Astrocyte (in vitro differentiated cells and primary cell): ENCODE measurements around the gene FAIM. TPM values are rescaled to one million over a fixed set of nuclear protein-coding genes. Genes with fewer than 3 reads are reported as not detected.
"Not testable (repeated sequence)": the region's sequence is repeated elsewhere in the genome, so short reads cannot be mapped to it uniquely, and the experiment has no call there.

Experiments
- DNase-seq: peaks from one replicate; pipeline ENCODE4 v3.0.0-alpha.2; 2010; ENCODE audit warnings: low read depth
- FAIRE-seq: peaks from 2 replicates; lab custom pipeline; 2011; peaks lifted over from hg19 to GRCh38; lab: Jason Lieb, UNC
- H2AFZ ChIP-seq: 2 replicates; pipeline ENCODE4 v1.6.0; 2012; ENCODE audit warnings: low read depth, low read length, inconsistent platforms
- H3K27ac ChIP-seq: 2 replicates; pipeline ENCODE4 v1.5.1; 2011; ENCODE audit warnings: low read depth, low read length, inconsistent platforms
- H3K27me3 ChIP-seq: 2 replicates; pipeline ENCODE4 v1.6.0; 2011; ENCODE audit warnings: low read length, inconsistent platforms; ENCODE audit not compliant: insufficient read depth
- H3K36me3 ChIP-seq: 2 replicates; pipeline ENCODE4 v1.5.1; 2011; ENCODE audit warnings: low read length, inconsistent platforms; ENCODE audit not compliant: insufficient read depth
- H3K4me1 ChIP-seq: 2 replicates; pipeline ENCODE4 v1.5.1; 2011; ENCODE audit warnings: low read length, inconsistent platforms; ENCODE audit not compliant: insufficient read depth
- H3K4me2 ChIP-seq: 2 replicates; pipeline ENCODE4 v1.6.0; 2012; ENCODE audit warnings: low read length, inconsistent platforms
- H3K4me3 ChIP-seq: 2 replicates; pipeline ENCODE4 v1.5.1; 2011; ENCODE audit warnings: low read depth, mild to moderate bottlenecking, low read length, inconsistent platforms; ENCODE audit not compliant: insufficient read depth
- H3K79me2 ChIP-seq: 2 replicates; pipeline ENCODE4 v1.6.0; 2012; ENCODE audit warnings: mild to moderate bottlenecking, low read length, inconsistent platforms; ENCODE audit not compliant: insufficient read depth
- H3K9ac ChIP-seq: 2 replicates; pipeline ENCODE4 v1.6.0; 2012; ENCODE audit warnings: mild to moderate bottlenecking, low read length, inconsistent platforms
- H3K9me3 ChIP-seq: 2 replicates; pipeline ENCODE4 v1.5.1; 2012; ENCODE audit warnings: low read depth, mild to moderate bottlenecking, low read length, inconsistent platforms; ENCODE audit not compliant: insufficient read depth
- H4K20me1 ChIP-seq: 2 replicates; pipeline ENCODE4 v1.6.0; 2012; ENCODE audit warnings: low read length, inconsistent platforms; ENCODE audit not compliant: insufficient read depth
- H3K27ac Mint-ChIP-seq: one replicate; pipeline ENCODE4 v1.8.0; 2021; ENCODE audit warnings: mild to moderate bottlenecking, mixed read lengths; ENCODE audit not compliant: unreplicated experiment
- H3K27me3 Mint-ChIP-seq: one replicate; pipeline ENCODE4 v1.8.0; 2021; ENCODE audit warnings: low read depth, mixed read lengths; ENCODE audit not compliant: unreplicated experiment
- H3K36me3 Mint-ChIP-seq: one replicate; pipeline ENCODE4 v1.8.0; 2021; ENCODE audit warnings: low read depth, mixed read lengths; ENCODE audit not compliant: unreplicated experiment
- H3K4me1 Mint-ChIP-seq: one replicate; pipeline ENCODE4 v1.8.0; 2021; ENCODE audit warnings: low read depth, mixed read lengths; ENCODE audit not compliant: unreplicated experiment
- H3K4me3 Mint-ChIP-seq: one replicate; pipeline ENCODE4 v1.8.0; 2021; ENCODE audit warnings: mild to moderate bottlenecking, moderate library complexity, mixed read lengths; ENCODE audit not compliant: unreplicated experiment
- H3K9me3 Mint-ChIP-seq: one replicate; pipeline ENCODE4 v1.8.0; 2021; ENCODE audit warnings: mild to moderate bottlenecking, mixed read lengths; ENCODE audit not compliant: unreplicated experiment
- EZH2 ChIP-seq: IDR thresholded peaks from 2 replicates; pipeline ENCODE4 v1.6.1; 2012; ENCODE audit warnings: mild to moderate bottlenecking, low read length, inconsistent platforms; ENCODE audit not compliant: insufficient read depth
- total RNA-seq: library from RNA; stranded (reverse); gene quantifications from 2 replicates; pipeline ENCODE4 v1.2.1, GENCODE V29; 2021
- TF ChIP-seq, protein P1 (sequence below): IDR thresholded peaks from 2 replicates; pipeline ENCODE4 v1.5.1; 2011; ENCODE audit warnings: low read depth, mild to moderate bottlenecking, inconsistent platforms, low read length, moderate library complexity; ENCODE audit not compliant: insufficient read depth

The FAIM gene
- total RNA-seq, 1 donor from 2014 or later: 8.3 TPM

DNA sequence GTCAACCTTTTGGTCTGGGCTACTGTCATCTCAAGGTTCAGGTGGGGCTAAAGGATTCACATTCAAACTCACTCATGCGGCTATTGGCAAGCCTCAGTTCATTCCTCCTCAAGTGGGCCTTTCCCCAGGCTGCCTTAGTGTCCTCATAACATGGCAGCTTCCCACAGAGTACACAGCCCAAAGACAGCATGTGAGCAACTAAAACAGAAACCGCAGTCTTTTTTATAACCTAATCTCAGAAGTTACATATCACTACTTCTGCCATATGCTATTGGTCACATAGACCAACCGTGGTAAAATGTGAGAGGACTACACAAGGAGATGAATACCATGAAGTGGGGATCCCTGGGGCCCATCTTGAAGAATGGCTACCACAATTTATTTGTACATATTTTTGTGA, 10.0 kb upstream of the FAIM start:
- H3K4me3 Mint-ChIP-seq: no peak overlapping the region
- Histone ChIP-seq H3K36me3 (no peaks in the 10 kb centered on the region), H2AFZ (no peak overlapping the region), H3K4me1 (peaks cover 3% of the 10 kb centered on the region), H3K4me2 (no peak overlapping the region), H4K20me1 (no peaks in the 10 kb centered on the region), H3K4me3 (no peak overlapping the region), H3K27ac (no peak overlapping the region), H3K9me3 (no peaks in the 10 kb centered on the region), H3K9ac (no peak overlapping the region), H3K79me2 (no peaks in the 10 kb centered on the region), H3K27me3 (no peaks in the 10 kb centered on the region)
- H3K27me3 Mint-ChIP-seq: peaks cover 1% of the 10 kb centered on the region
- FAIRE-seq (no peak), DNase-seq (no peak)
- peaks cover 8% of the 10 kb centered on the region for H3K9me3 Mint-ChIP-seq
- H3K27ac Mint-ChIP-seq: no peak overlapping the region
- TF ChIP-seq, protein P1, sequence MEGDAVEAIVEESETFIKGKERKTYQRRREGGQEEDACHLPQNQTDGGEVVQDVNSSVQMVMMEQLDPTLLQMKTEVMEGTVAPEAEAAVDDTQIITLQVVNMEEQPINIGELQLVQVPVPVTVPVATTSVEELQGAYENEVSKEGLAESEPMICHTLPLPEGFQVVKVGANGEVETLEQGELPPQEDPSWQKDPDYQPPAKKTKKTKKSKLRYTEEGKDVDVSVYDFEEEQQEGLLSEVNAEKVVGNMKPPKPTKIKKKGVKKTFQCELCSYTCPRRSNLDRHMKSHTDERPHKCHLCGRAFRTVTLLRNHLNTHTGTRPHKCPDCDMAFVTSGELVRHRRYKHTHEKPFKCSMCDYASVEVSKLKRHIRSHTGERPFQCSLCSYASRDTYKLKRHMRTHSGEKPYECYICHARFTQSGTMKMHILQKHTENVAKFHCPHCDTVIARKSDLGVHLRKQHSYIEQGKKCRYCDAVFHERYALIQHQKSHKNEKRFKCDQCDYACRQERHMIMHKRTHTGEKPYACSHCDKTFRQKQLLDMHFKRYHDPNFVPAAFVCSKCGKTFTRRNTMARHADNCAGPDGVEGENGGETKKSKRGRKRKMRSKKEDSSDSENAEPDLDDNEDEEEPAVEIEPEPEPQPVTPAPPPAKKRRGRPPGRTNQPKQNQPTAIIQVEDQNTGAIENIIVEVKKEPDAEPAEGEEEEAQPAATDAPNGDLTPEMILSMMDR: no peak
- no peak for TF ChIP-seq EZH2
- peaks cover 3% of the 10 kb centered on the region for H3K4me1 Mint-ChIP-seq
- no peaks in the 10 kb centered on the region for H3K36me3 Mint-ChIP-seq

DNA sequence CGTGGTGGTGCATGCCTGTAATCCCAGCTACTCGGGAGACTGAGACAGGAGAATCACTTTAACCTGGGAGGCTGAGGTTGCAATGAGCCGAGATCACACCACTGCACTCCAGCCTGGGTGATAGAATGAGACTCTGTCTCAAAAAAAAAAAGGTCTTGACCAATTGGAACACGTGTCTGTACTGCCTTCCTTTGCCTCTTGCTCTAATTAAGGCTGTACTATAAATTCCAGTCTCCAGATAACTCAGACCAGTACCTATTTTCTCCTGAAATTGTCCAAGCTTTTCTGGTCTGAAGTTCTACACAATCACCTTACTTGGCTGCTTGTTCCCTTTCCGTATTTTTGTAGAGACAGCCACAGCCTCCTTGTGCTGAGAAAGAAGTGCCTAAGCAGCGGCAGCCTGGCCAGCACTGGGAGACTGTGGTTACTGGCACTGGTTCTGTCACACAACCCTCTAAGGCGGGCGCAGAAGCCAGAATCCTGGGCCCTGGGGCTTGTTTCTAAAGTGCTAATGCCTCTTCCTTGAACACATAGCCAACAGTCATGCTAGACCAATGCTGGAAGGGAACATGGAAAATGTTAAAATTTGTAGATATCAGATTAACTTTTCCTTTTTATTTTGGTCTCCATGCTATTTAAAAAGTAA, 8.3 kb upstream of the FAIM start:
- Histone ChIP-seq H3K9ac (no peak overlapping the region), H3K4me1 (no peaks in the 10 kb centered on the region), H2AFZ (no peak overlapping the region), H3K4me3 (no peak overlapping the region), H3K4me2 (no peak overlapping the region), H3K36me3 (no peaks in the 10 kb centered on the region), H3K79me2 (no peaks in the 10 kb centered on the region), H4K20me1 (no peaks in the 10 kb centered on the region), H3K27me3 (no peaks in the 10 kb centered on the region), H3K9me3 (no peaks in the 10 kb centered on the region), H3K27ac (no peak overlapping the region)
- peaks cover 3% of the 10 kb centered on the region for H3K4me1 Mint-ChIP-seq
- H3K27ac Mint-ChIP-seq: no peak overlapping the region
- H3K27me3 Mint-ChIP-seq: peaks cover 1% of the 10 kb centered on the region
- no peaks in the 10 kb centered on the region for H3K36me3 Mint-ChIP-seq
- peaks cover 12% of the 10 kb centered on the region for H3K9me3 Mint-ChIP-seq
- peak; percentile 13 for FAIRE-seq
- TF ChIP-seq EZH2: no peak
- TF ChIP-seq, protein P1: no peak
- no peak for DNase-seq
- H3K4me3 Mint-ChIP-seq: no peak overlapping the region

DNA sequence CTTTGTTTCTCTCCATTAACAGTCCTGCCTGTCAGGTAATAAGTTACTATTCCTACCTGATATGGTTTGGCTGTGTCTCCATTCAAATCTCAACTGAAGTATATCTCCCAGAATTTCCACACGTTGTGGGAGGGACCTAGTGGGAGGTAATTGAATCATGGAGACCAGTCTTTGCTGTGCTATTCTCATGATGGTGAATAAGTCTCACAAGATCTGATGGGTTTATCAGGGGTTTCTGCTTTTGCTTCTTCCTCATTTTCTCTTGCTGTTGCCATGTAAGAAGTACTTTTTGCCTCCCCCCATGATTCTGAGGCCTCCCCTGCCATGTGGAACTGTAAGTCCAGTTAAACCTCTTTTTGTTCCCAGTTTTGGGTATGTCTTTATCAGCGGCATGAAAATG, 6.9 kb upstream of the FAIM start:
- H3K4me3 Mint-ChIP-seq, H3K9me3 ChIP-seq, H3K27ac Mint-ChIP-seq, H4K20me1 ChIP-seq, H3K9ac ChIP-seq, H3K27me3 ChIP-seq, H2AFZ ChIP-seq, H3K4me1 Mint-ChIP-seq, FAIRE-seq, H3K4me3 ChIP-seq, H3K79me2 ChIP-seq, H3K36me3 Mint-ChIP-seq, H3K27ac ChIP-seq, H3K4me2 ChIP-seq, DNase-seq, H3K4me1 ChIP-seq, H3K36me3 ChIP-seq, H3K27me3 Mint-ChIP-seq: not testable (repeated sequence)
- peaks cover 12% of the 10 kb centered on the region for H3K9me3 Mint-ChIP-seq

DNA sequence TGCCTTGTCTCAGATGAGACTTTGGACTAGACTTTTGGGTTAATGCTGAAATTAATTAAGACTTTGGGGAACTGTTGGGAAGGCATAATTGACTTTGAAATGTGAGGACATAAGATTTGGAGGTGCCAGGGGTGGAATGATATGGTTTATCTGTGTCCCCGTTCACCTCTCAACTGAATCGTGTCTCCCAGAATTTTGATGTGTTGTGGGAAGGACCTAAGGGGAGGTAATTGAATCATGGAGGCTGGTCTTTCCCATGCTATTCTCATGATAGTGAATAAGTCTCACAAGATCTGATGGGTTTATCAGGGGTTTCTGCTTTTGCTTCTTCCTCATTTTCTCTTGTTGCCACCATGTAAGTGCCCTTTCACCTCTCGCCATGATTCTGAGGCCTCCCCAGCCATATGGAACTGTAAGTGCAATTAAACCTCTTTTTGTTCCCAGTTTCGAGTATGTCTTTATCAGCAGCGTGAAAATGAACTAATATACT, 4.4 kb upstream of the FAIM start:
- H3K79me2 ChIP-seq, H4K20me1 ChIP-seq, H3K4me2 ChIP-seq, H3K27me3 Mint-ChIP-seq, H3K4me3 Mint-ChIP-seq, H3K9me3 ChIP-seq, H3K27ac ChIP-seq, H3K36me3 ChIP-seq, H3K4me3 ChIP-seq, H3K4me1 ChIP-seq, FAIRE-seq, H3K27me3 ChIP-seq, DNase-seq, H3K36me3 Mint-ChIP-seq, H3K4me1 Mint-ChIP-seq, H3K9ac ChIP-seq, H3K27ac Mint-ChIP-seq, H2AFZ ChIP-seq: not testable (repeated sequence)
- peaks cover 12% of the 10 kb centered on the region for H3K9me3 Mint-ChIP-seq
